Right atrium auricular region (tissue), 2 donors: Measurements from ENCODE around the gene SETD9. TPM values are rescaled to one million over a fixed set of nuclear protein-coding genes. Genes with fewer than 3 reads are reported as not detected.

ENCODE experiments used
- DNase-seq: peaks from one replicate; pipeline ENCODE4 v3.0.0-alpha.2; 2019; ENCODE audit warnings: low spot score
- H3K27ac ChIP-seq, 2 donors: fragments of 200-600 bp; sonication (generic); 1 replicate in 1 of 2; 2 replicates in 1 of 2; pipeline ENCODE4 v1.5.1; 2016 to 2019
- H3K27me3 ChIP-seq, 2 donors: fragments of 200-600 bp; sonication (generic); one replicate each; pipeline versions ENCODE4 v1.5.1 to v1.6.0; 2017 to 2019
- H3K36me3 ChIP-seq: fragments of 200-600 bp; sonication (generic); one replicate; pipeline ENCODE4 v1.5.1; 2016
- H3K4me1 ChIP-seq, 2 donors: fragments of 200-600 bp; sonication (generic); one replicate each; pipeline versions ENCODE4 v1.5.1 to v1.6.0; 2017 to 2019
- H3K4me3 ChIP-seq, 2 donors: fragments of 200-600 bp; sonication (generic); 1 replicate in 1 of 2; 2 replicates in 1 of 2; pipeline ENCODE4 v1.5.1; 2017 to 2019; ENCODE audit warnings: mild to moderate bottlenecking in 1 of 2, moderate library complexity in 1 of 2
- H3K9me3 ChIP-seq, 2 donors: fragments of 200-600 bp; sonication (generic); one replicate each; pipeline ENCODE4 v1.5.1; 2019
- CTCF ChIP-seq, 2 donors: fragments of 200-600 bp; sonication (generic); IDR thresholded peaks; one replicate each; pipeline ENCODE4 v1.5.1; 2019; ENCODE audit warnings: antibody characterized with exemption in 2 of 2
- total RNA-seq, 2 donors: library from RNA; depleted of rRNA; stranded (reverse); fragments of >200 nt; gene quantifications; one replicate each; pipeline ENCODE4 v1.1.0, GENCODE V29; 2016

Gene SETD9
- total RNA-seq, 2 donors from 2014 or later: 11.8 to 21.5 TPM

GRCh38 chr5:56964173-56964572, 54.8 kb downstream of the SETD9 start:
- no peaks in the 10 kb centered on the region for H3K27me3 ChIP-seq
- H3K4me1 ChIP-seq: no peaks in the 10 kb centered on the region
- TF ChIP-seq CTCF (IDR thresholded peaks at IDR 0.05): no peak
- H3K27ac ChIP-seq: no peak overlapping the region
- H3K4me3 ChIP-seq: no peak overlapping the region
- H3K36me3 ChIP-seq: no peaks in the 10 kb centered on the region
- no peaks in the 10 kb centered on the region for H3K9me3 ChIP-seq
- no peak for DNase-seq

Other genes starting within 250 kb of the SETD9 start
- gene MAP3K1, start 94.0 kb upstream of the SETD9 start, total RNA-seq: 1 to 10 TPM; 5.9 to 8.9 TPM
- gene MIER3, start 42.5 kb downstream of the SETD9 start, total RNA-seq: 10 to 100 TPM; 11.2 to 20.4 TPM